Measurements from ENCODE around the gene SST. TPM values are rescaled to one million over a fixed set of nuclear protein-coding genes. Genes with fewer than 3 reads are reported as not detected.

SST gene
- total and polyA plus RNA-seq, 2 of the 13 experiments (the other 11 are each of a cell fraction or from before 2014, with no cell fraction given), result not detected

DNA sequence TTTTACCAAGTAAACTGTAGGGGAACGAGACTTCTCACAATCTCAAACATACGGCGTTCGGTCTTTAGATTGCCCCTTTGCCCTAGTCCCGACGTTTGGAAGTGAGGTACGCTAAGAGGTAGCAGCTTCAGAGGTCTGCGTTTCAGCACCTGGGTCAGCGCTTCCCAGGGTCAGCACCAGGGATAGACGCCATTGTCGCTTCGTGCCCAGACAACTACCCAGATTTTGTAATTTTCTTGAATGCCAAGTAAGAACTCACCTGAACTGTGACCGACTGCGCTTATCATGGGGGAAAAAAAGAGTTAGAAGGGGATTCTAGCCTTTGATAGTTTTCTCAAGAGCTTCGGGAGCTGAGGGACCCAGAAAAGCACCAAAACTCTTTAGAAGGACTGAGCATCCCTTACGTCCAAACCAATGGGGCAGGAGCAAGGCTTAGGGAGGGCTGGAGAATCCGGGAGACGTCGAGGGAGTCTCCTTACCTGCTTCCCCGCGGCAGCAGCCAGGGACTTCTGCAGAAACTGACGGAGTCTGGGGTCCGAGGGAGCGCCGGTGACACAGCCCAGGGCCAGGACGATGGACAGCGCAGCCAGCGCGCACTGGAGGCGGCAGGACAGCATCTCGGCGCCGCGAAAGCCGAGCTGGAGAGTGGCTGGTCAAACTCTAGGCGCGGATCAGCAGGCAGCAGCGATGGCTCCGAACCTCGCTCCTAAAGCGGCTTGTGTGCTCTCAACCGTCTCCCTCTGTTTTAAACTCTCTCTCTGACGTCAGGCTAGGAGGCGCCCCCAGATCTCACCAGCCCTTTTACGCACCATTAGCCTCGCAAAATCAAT lies at the start of gene SST (continued):
- peak; percentile 78 for TF ChIP-seq ZNF780A (CRISPR knock-in tag; IDR thresholded peaks at IDR 0.05)
- peak; percentile 96 for TF ChIP-seq ZNF879 (CRISPR knock-in tag; IDR thresholded peaks at IDR 0.05)
- TF ChIP-seq ZNF781 (CRISPR knock-in tag; IDR thresholded peaks at IDR 0.05; ENCODE audit: borderline replicate concordance, not compliant biosample characterization), result peak; percentile 99
- no peak for TF ChIP-seq PTBP1 (IDR thresholded peaks at IDR 0.05; ENCODE audit: low read depth, low read length, poor library complexity, severe bottlenecking)
- 0 out of 2 replicates have a peak, but pooled peaks have one; percentile 62 for TF ChIP-seq ZNF616 (CRISPR knock-in tag; IDR thresholded peaks at IDR 0.05; ENCODE audit: low read depth)
- TF ChIP-seq KDM4B (CRISPR knock-in tag; IDR thresholded peaks at IDR 0.05), result peak; percentile 97
- TF ChIP-seq ZNF33A (CRISPR knock-in tag; IDR thresholded peaks at IDR 0.05; ENCODE audit: borderline replicate concordance), result no peak
- peak; percentile 99 for TF ChIP-seq SATB2 (CRISPR knock-in tag; IDR thresholded peaks at IDR 0.05)
- TF ChIP-seq PRMT3 (CRISPR knock-in tag; IDR thresholded peaks at IDR 0.05; ENCODE audit: borderline replicate concordance, low read depth), result peak; percentile 94
- TF ChIP-seq HOXA7 (CRISPR knock-in tag; IDR thresholded peaks at IDR 0.05), result no peak
- no peak for TF ChIP-seq MTA1 (CRISPR knock-in tag; IDR thresholded peaks at IDR 0.05; ENCODE audit: borderline replicate concordance)
- peak; percentile 91 for TF ChIP-seq ZNF746 (CRISPR knock-in tag; IDR thresholded peaks at IDR 0.05)
- TF ChIP-seq, protein P1, sequence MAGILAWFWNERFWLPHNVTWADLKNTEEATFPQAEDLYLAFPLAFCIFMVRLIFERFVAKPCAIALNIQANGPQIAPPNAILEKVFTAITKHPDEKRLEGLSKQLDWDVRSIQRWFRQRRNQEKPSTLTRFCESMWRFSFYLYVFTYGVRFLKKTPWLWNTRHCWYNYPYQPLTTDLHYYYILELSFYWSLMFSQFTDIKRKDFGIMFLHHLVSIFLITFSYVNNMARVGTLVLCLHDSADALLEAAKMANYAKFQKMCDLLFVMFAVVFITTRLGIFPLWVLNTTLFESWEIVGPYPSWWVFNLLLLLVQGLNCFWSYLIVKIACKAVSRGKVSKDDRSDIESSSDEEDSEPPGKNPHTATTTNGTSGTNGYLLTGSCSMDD (CRISPR knock-in tag; IDR thresholded peaks at IDR 0.05), result peak; percentile 92
- TF ChIP-seq TCF7 (IDR thresholded peaks at IDR 0.05; ENCODE audit: low read depth), result no peak
- no peak for TF ChIP-seq HNRNPK (IDR thresholded peaks at IDR 0.05; ENCODE audit: low read depth, low read length, poor library complexity, severe bottlenecking)
- TF ChIP-seq ZBTB33 (CRISPR knock-in tag; IDR thresholded peaks at IDR 0.05), result peak; percentile 59; the same call in 1 of the 2 replicates
- peak; percentile 99 for TF ChIP-seq ZNF773 (CRISPR knock-in tag; IDR thresholded peaks at IDR 0.05; ENCODE audit: borderline replicate concordance)
- peak; percentile 84 for TF ChIP-seq ZNF430 (CRISPR knock-in tag; IDR thresholded peaks at IDR 0.05)
- TF ChIP-seq ZNF160 (CRISPR knock-in tag; IDR thresholded peaks at IDR 0.05), result peak; percentile 95; the same call in 1 of the 2 replicates
- TF ChIP-seq, protein P2, sequence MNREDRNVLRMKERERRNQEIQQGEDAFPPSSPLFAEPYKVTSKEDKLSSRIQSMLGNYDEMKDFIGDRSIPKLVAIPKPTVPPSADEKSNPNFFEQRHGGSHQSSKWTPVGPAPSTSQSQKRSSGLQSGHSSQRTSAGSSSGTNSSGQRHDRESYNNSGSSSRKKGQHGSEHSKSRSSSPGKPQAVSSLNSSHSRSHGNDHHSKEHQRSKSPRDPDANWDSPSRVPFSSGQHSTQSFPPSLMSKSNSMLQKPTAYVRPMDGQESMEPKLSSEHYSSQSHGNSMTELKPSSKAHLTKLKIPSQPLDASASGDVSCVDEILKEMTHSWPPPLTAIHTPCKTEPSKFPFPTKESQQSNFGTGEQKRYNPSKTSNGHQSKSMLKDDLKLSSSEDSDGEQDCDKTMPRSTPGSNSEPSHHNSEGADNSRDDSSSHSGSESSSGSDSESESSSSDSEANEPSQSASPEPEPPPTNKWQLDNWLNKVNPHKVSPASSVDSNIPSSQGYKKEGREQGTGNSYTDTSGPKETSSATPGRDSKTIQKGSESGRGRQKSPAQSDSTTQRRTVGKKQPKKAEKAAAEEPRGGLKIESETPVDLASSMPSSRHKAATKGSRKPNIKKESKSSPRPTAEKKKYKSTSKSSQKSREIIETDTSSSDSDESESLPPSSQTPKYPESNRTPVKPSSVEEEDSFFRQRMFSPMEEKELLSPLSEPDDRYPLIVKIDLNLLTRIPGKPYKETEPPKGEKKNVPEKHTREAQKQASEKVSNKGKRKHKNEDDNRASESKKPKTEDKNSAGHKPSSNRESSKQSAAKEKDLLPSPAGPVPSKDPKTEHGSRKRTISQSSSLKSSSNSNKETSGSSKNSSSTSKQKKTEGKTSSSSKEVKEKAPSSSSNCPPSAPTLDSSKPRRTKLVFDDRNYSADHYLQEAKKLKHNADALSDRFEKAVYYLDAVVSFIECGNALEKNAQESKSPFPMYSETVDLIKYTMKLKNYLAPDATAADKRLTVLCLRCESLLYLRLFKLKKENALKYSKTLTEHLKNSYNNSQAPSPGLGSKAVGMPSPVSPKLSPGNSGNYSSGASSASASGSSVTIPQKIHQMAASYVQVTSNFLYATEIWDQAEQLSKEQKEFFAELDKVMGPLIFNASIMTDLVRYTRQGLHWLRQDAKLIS (CRISPR knock-in tag; IDR thresholded peaks at IDR 0.05), result peak; percentile 89
- peak; percentile 86; the same call in 1 of the 2 replicates for TF ChIP-seq ZNF484 (CRISPR knock-in tag; IDR thresholded peaks at IDR 0.05; ENCODE audit: borderline replicate concordance, low read depth)
- peak; percentile 80; the same call in 1 of the 2 replicates for TF ChIP-seq ZC3H4 (CRISPR knock-in tag; IDR thresholded peaks at IDR 0.05; ENCODE audit: borderline replicate concordance)
- no peak; the same call in 1 of the 2 replicates for TF ChIP-seq ZSCAN31 (CRISPR knock-in tag; IDR thresholded peaks at IDR 0.05; ENCODE audit: low read depth)

Measured in HepG2 (cell line).